ENCODE measurements around the gene MLXIPL.
"Not testable (repeated sequence)": the region's sequence is repeated elsewhere in the genome, so short reads cannot be mapped to it uniquely, and the experiment has no call there.

The MLXIPL gene

GRCh38 chr7:73615886-73616285 lies 8.4 kb downstream of the MLXIPL start:
- Histone ChIP-seq H3K9me3 (ENCODE audit: control insufficient read depth in 2 of 2, low read length in 2 of 2) (no peaks in the 10 kb centered on the region), H3K36me3 (ENCODE audit: control insufficient read depth in 2 of 2, insufficient read depth in 2 of 2, low read length in 2 of 2) (no peaks in the 10 kb centered on the region), H3K27me3 (ENCODE audit: control insufficient read depth in 2 of 2, insufficient read depth in 2 of 2, low read length in 2 of 2) (no peaks in the 10 kb centered on the region), H3K9ac (ENCODE audit: low read depth in 1 of 2, low read length in 2 of 2) (no peak overlapping the region), H3K27ac (ENCODE audit: low read depth in 2 of 2, low read length in 2 of 2) (no peak overlapping the region), H3K4me1 (ENCODE audit: control insufficient read depth in 2 of 2, insufficient read depth in 2 of 2, low read length in 2 of 2) (peaks cover 16 to 18% of the 10 kb centered on the region in 2 donors), H3K4me3 (ENCODE audit: low read length in 2 of 2) (no peak overlapping the region)

GRCh38 chr7:73614937-73615336 lies 9.4 kb downstream of the MLXIPL start:
- H3K9ac ChIP-seq (ENCODE audit: low read depth in 1 of 2, low read length in 2 of 2); H3K27me3 ChIP-seq (ENCODE audit: control insufficient read depth in 2 of 2, insufficient read depth in 2 of 2, low read length in 2 of 2); H3K4me3 ChIP-seq (ENCODE audit: low read length in 2 of 2); H3K27ac ChIP-seq (ENCODE audit: low read depth in 2 of 2, low read length in 2 of 2); H3K36me3 ChIP-seq (ENCODE audit: control insufficient read depth in 2 of 2, insufficient read depth in 2 of 2, low read length in 2 of 2); H3K9me3 ChIP-seq (ENCODE audit: control insufficient read depth in 2 of 2, low read length in 2 of 2): not testable (repeated sequence)
- peaks cover 16 to 18% of the 10 kb centered on the region in 2 donors for H3K4me1 ChIP-seq (ENCODE audit: control insufficient read depth in 2 of 2, insufficient read depth in 2 of 2, low read length in 2 of 2)

- Histone ChIP-seq H3K36me3 (ENCODE audit: control insufficient read depth in 2 of 2, insufficient read depth in 2 of 2, low read length in 2 of 2) (no peaks in the 10 kb centered on the region), H3K4me1 (ENCODE audit: control insufficient read depth in 2 of 2, insufficient read depth in 2 of 2, low read length in 2 of 2) (peaks cover 16 to 18% of the 10 kb centered on the region in 2 donors), H3K27me3 (ENCODE audit: control insufficient read depth in 2 of 2, insufficient read depth in 2 of 2, low read length in 2 of 2) (no peaks in the 10 kb centered on the region), H3K27ac (ENCODE audit: low read depth in 2 of 2, low read length in 2 of 2) (no peak overlapping the region), H3K9ac (ENCODE audit: low read depth in 1 of 2, low read length in 2 of 2) (no peak overlapping the region), H3K4me3 (ENCODE audit: low read length in 2 of 2) (no peak overlapping the region), H3K9me3 (ENCODE audit: control insufficient read depth in 2 of 2, low read length in 2 of 2) (no peaks in the 10 kb centered on the region)
Observed at GRCh38 chr7:73613954-73614735, 10.2 kb downstream of the MLXIPL start.

GRCh38 chr7:73612598-73613269 lies 11.6 kb downstream of the MLXIPL start:
- Histone ChIP-seq H3K9ac (ENCODE audit: low read depth in 1 of 2, low read length in 2 of 2) (peak overlapping the region in 1 of 2 donors; percentile 34), H3K27me3 (ENCODE audit: control insufficient read depth in 2 of 2, insufficient read depth in 2 of 2, low read length in 2 of 2) (no peaks in the 10 kb centered on the region), H3K4me3 (ENCODE audit: low read length in 2 of 2) (peak overlapping the region; percentile 30 to 41), H3K36me3 (ENCODE audit: control insufficient read depth in 2 of 2, insufficient read depth in 2 of 2, low read length in 2 of 2) (no peaks in the 10 kb centered on the region), H3K9me3 (ENCODE audit: control insufficient read depth in 2 of 2, low read length in 2 of 2) (no peaks in the 10 kb centered on the region), H3K27ac (ENCODE audit: low read depth in 2 of 2, low read length in 2 of 2) (peak overlapping the region; percentile 63 to 72), H3K4me1 (ENCODE audit: control insufficient read depth in 2 of 2, insufficient read depth in 2 of 2, low read length in 2 of 2) (peaks cover 16 to 18% of the 10 kb centered on the region in 2 donors)

GRCh38 chr7:73611017-73611555 lies 13.2 kb downstream of the MLXIPL start:
- H3K9me3 ChIP-seq (ENCODE audit: control insufficient read depth in 2 of 2, low read length in 2 of 2), result no peaks in the 10 kb centered on the region
- peaks cover 16 to 22% of the 10 kb centered on the region in 2 donors for H3K4me1 ChIP-seq (ENCODE audit: control insufficient read depth in 2 of 2, insufficient read depth in 2 of 2, low read length in 2 of 2)
- no peaks in the 10 kb centered on the region for H3K27me3 ChIP-seq (ENCODE audit: control insufficient read depth in 2 of 2, insufficient read depth in 2 of 2, low read length in 2 of 2)
- H3K9ac ChIP-seq (ENCODE audit: low read depth in 1 of 2, low read length in 2 of 2), result no peak overlapping the region
- H3K4me3 ChIP-seq (ENCODE audit: low read length in 2 of 2), result no peak overlapping the region
- no peaks in the 10 kb centered on the region for H3K36me3 ChIP-seq (ENCODE audit: control insufficient read depth in 2 of 2, insufficient read depth in 2 of 2, low read length in 2 of 2)
- no peak overlapping the region for H3K27ac ChIP-seq (ENCODE audit: low read depth in 2 of 2, low read length in 2 of 2)

- Histone ChIP-seq H3K9ac (ENCODE audit: low read depth in 1 of 2, low read length in 2 of 2) (no peak overlapping the region), H3K36me3 (ENCODE audit: control insufficient read depth in 2 of 2, insufficient read depth in 2 of 2, low read length in 2 of 2) (no peaks in the 10 kb centered on the region), H3K4me1 (ENCODE audit: control insufficient read depth in 2 of 2, insufficient read depth in 2 of 2, low read length in 2 of 2) (peaks cover 16 to 22% of the 10 kb centered on the region in 2 donors), H3K9me3 (ENCODE audit: control insufficient read depth in 2 of 2, low read length in 2 of 2) (no peaks in the 10 kb centered on the region), H3K27ac (ENCODE audit: low read depth in 2 of 2, low read length in 2 of 2) (no peak overlapping the region), H3K4me3 (ENCODE audit: low read length in 2 of 2) (no peak overlapping the region), H3K27me3 (ENCODE audit: control insufficient read depth in 2 of 2, insufficient read depth in 2 of 2, low read length in 2 of 2) (peaks cover 0 to 2% of the 10 kb centered on the region in 2 donors)
Observed at GRCh38 chr7:73610105-73610504, 14.2 kb downstream of the MLXIPL start.

GRCh38 chr7:73607692-73607983 lies 16.7 kb downstream of the MLXIPL start:
- not testable (repeated sequence) for H3K27me3 ChIP-seq (ENCODE audit: control insufficient read depth in 2 of 2, insufficient read depth in 2 of 2, low read length in 2 of 2); H3K4me1 ChIP-seq (ENCODE audit: control insufficient read depth in 2 of 2, insufficient read depth in 2 of 2, low read length in 2 of 2); H3K9ac ChIP-seq (ENCODE audit: low read depth in 1 of 2, low read length in 2 of 2); H3K27ac ChIP-seq (ENCODE audit: low read depth in 2 of 2, low read length in 2 of 2); H3K36me3 ChIP-seq (ENCODE audit: control insufficient read depth in 2 of 2, insufficient read depth in 2 of 2, low read length in 2 of 2); H3K9me3 ChIP-seq (ENCODE audit: control insufficient read depth in 2 of 2, low read length in 2 of 2); H3K4me3 ChIP-seq (ENCODE audit: low read length in 2 of 2)

GRCh38 chr7:73606801-73607691 lies 17.3 kb downstream of the MLXIPL start:
- H3K9ac ChIP-seq (ENCODE audit: low read depth in 1 of 2, low read length in 2 of 2), result no peak overlapping the region
- H3K4me1 ChIP-seq (ENCODE audit: control insufficient read depth in 2 of 2, insufficient read depth in 2 of 2, low read length in 2 of 2), result peaks cover 0 to 4% of the 10 kb centered on the region in 2 donors
- no peaks in the 10 kb centered on the region for H3K9me3 ChIP-seq (ENCODE audit: control insufficient read depth in 2 of 2, low read length in 2 of 2)
- no peak overlapping the region for H3K27ac ChIP-seq (ENCODE audit: low read depth in 2 of 2, low read length in 2 of 2)
- H3K4me3 ChIP-seq (ENCODE audit: low read length in 2 of 2), result no peak overlapping the region
- H3K36me3 ChIP-seq (ENCODE audit: control insufficient read depth in 2 of 2, insufficient read depth in 2 of 2, low read length in 2 of 2), result no peaks in the 10 kb centered on the region
- peaks cover 3 to 6% of the 10 kb centered on the region in 2 donors for H3K27me3 ChIP-seq (ENCODE audit: control insufficient read depth in 2 of 2, insufficient read depth in 2 of 2, low read length in 2 of 2)

GRCh38 chr7:73605601-73606220 lies 18.6 kb downstream of the MLXIPL start:
- H3K9ac ChIP-seq (ENCODE audit: low read depth in 1 of 2, low read length in 2 of 2), result no peak overlapping the region
- H3K4me3 ChIP-seq (ENCODE audit: low read length in 2 of 2), result no peak overlapping the region
- H3K36me3 ChIP-seq (ENCODE audit: control insufficient read depth in 2 of 2, insufficient read depth in 2 of 2, low read length in 2 of 2), result no peaks in the 10 kb centered on the region
- H3K27ac ChIP-seq (ENCODE audit: low read depth in 2 of 2, low read length in 2 of 2), result no peak overlapping the region
- no peaks in the 10 kb centered on the region for H3K9me3 ChIP-seq (ENCODE audit: control insufficient read depth in 2 of 2, low read length in 2 of 2)
- H3K4me1 ChIP-seq (ENCODE audit: control insufficient read depth in 2 of 2, insufficient read depth in 2 of 2, low read length in 2 of 2), result peaks cover 0 to 4% of the 10 kb centered on the region in 2 donors
- H3K27me3 ChIP-seq (ENCODE audit: control insufficient read depth in 2 of 2, insufficient read depth in 2 of 2, low read length in 2 of 2), result peaks cover 5 to 10% of the 10 kb centered on the region in 2 donors

Measured in mucosa of rectum (tissue), 2 donors.